Stomach (tissue), 4 donors: ENCODE data around the gene HECW1.

Source experiments
- CTCF ChIP-seq, 7 experiments: fragments of 450-650 bp in 4 of 7; fragments of 200-600 bp in 3 of 7; sonication (generic) in 3 of 7; IDR thresholded peaks; one replicate each; pipeline ENCODE4 v1.5.1; 2016 to 2019; ENCODE audit warnings: antibody characterized with exemption in 7 of 7, control low read depth in 2 of 7, mild to moderate bottlenecking in 1 of 7
- EP300 ChIP-seq: sonication (generic); formaldehyde crosslinking; IDR thresholded peaks from one replicate; pipeline ENCODE4 v1.6.1; 2017; ENCODE audit warnings: antibody characterized with exemption
- POLR2A ChIP-seq, 4 donors: fragments of 450-650 bp; IDR thresholded peaks; one replicate each; pipeline ENCODE4 v1.6.1; 2016; ENCODE audit warnings: antibody characterized with exemption in 4 of 4, control low read depth in 2 of 4, mild to moderate bottlenecking in 1 of 4, moderate library complexity in 1 of 4
- POLR2AphosphoS5 ChIP-seq, 3 donors: sonication (generic); formaldehyde crosslinking; IDR thresholded peaks; one replicate each; pipeline ENCODE4 v1.6.1; 2016; ENCODE audit warnings: antibody characterized with exemption in 3 of 3

DNA sequence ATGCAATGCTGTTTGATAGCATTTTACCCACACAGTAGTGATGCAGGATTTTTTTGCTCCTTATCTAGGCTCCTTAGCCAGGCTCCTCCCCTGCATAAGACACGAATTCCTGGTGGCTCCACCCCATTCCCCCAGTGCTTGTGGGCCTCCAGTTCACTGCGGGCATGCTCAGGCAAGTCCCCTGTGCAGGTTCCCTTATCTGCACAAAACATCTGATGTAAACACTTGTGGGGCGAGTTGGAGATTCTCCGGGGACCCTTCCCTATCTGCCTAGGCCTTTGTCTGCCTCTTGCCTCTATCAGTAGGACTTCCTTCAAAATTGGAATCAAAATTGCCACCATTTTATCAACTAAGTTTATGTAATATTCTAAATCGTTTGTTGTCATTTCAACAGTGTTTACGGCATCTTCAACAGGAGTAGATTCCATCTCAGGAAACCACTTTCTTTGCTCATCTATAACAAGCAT is 465.1 kb downstream of the HECW1 start:
- no peak for TF ChIP-seq CTCF (IDR thresholded peaks at IDR 0.05)
- TF ChIP-seq EP300: no peak
- TF ChIP-seq POLR2A (IDR thresholded peaks at IDR 0.05): no peak
- no peak for TF ChIP-seq POLR2AphosphoS5 (IDR thresholded peaks at IDR 0.05)
